HG02763 (cell line): ENCODE results near the gene SIMC1.
"Not testable (repeated sequence)": the region's sequence is repeated elsewhere in the genome, so short reads cannot be mapped to it uniquely, and the experiment has no call there.

Source experiments
- ATAC-seq: cut with Tn5 transposase; IDR thresholded peaks from one replicate; pipeline ENCODE4 v1.9.1; 2021; ENCODE audit warnings: mild to moderate bottlenecking, moderate library complexity; ENCODE audit not compliant: unreplicated experiment

The SIMC1 gene

DNA sequence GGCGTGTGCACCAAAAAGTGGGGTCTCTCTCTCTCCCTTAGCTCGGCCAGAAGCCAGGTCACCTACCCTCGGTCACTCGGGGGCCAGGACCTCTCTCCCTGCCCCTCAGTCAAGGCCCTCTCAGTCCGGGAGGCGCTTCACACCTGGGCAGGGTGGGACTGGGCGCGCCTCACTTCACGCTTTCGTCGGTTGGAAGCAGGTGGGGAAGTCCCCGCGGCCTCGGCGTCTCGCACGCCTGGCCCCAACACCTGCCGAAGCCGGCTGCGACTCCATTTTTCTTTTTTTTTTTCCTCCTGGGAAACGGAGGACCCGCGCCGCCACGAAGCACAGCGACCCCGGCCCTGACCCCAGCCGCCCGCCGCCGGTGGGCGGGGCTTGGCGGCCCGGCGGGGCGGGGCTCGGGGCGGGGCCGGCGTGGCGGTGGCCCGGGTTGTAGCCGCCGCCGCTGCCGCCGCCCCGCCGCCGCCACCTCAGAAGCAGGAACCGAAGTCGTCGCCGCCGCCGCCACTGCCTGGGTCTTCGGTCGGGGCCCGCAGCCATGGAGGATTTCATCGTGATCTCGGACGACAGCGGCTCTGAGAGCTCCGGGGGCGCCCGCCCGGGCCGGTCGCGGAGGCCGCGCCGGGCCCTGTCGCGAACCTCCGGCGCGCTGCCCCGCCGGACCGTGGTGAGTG, at the start of gene SIMC1:
Gene SIMC1 (plus strand): TSS at position 454 of the 674 bp plus-strand sequence. CDS start 85 bp downstream, at position 539.
- ATAC-seq: peak; percentile 65

DNA sequence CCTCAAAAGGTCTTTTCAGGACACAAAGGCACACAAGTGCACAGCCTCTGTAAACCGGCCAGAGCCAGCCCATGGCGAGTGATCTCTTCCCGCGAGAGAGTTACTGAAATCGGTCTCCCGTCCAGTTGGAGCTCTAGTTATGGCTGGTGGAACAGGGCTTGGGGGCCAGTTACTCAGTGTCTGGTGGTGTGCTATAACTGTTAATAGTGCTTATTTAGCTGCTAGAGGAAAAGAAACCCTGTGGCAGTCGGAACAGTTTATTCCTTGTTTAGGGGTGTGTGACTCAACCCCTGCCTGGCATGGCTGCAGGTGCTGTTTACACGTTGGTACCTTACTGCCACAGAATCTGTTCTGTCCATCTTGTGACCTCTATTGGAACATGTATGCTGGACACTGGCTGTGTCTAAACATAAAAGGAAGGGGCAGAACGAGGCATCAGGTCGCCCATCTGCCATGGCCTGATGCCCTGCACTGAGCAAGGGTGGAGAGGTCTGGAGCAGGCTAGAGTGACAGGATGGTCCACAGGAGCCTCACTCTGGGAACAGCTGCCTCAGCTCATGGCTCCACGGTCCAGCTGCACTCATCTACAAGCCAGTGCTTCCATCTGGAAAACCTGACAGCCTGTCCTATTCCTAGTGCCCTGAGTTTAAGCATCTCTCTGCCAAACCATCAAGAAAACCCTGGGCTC, 49.6 kb upstream of the SIMC1 start:
- ATAC-seq: no peak

DNA sequence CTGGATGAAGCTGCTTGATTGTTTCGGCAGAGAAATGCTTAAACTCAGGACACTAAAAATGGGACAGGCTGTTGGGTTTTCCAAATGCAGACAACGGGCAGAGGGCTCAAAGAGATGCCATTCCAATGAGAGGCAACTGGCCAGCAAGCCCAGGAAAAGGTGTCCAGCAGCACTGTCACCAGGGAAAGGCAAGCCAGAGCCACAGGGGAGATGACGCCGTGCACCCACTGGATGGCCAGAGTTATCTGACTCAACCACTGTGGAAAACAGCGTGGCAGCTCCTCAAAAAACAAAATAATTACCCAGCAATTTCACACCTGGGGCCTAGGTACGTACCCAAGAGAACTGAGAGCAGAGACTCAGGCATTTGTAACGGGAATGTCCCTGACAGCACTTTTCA, 48.4 kb upstream of the SIMC1 start:
- ATAC-seq: no peak

DNA sequence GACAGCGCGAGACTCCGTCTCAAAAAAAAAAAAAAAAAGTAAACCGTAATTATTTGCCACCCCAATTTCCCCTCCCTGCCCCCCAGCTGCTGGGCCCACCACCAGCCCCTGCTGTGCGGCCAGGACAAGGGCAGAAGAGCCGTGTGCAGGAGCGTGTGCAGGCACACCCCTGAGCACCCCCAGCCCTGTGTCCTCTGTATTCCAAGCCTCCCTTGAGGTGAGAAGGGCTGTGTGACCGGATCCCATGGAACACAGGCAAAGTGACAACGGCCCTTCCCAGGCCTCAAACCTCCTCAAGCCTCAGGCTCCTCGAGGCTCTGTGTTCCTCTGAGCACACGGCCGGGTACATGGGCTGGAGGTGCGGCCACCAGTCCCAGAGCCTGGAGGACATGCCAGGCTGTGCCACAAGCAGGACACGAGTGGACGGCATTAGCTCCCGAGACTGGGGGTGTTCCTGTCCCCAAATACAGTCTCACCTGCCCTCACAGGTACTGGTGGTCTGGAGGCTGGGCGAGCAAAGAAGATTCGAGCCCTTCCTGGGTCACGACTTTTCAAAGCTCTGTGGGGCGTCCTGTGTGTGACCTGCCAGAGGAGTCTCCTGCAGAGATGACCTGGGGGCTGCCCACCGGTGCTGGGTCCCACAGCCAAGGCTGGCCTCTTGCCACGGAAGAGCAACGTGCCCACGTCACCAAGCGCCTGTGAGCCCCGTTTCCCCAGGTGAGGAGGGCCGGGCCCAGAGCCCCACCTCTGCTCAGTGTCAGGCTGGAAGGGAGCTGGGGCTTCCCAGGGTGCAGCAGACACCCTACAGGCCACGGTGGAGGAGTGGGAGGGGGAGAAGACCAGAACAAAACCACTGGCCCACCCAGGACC, 47.1 kb upstream of the SIMC1 start:
- no peak for ATAC-seq

DNA sequence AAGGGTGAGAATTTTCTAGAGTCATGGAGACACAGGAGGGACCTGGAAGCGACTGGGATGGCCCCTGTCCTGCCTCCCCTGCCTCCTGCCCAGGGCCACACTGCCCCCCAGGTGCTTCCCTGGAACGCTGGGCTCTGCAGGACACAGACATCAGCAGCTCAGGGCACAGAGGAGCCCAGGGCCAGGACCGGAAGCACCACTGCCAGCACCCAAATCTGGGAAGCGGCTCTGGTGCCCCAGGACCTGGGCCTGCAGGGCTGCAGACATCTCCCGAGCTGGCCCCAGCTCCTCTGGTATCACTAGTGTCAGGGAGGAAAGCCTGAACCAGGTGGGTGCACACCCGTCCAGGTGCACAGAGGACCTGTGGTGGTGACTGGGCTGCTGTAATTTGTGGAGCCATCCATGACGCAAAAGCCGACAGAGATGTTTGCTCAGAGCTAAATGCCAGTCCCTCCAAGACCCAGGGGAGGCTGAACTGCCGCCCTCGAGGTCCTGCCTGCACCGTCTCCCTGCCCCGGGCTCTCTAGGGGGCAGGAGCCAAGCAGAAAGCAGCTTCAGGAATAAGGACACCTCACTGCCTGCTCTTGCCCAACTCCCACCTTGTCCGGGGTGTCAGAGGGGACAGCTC, 46.0 kb upstream of the SIMC1 start:
- ATAC-seq: no peak

- not testable (repeated sequence) for ATAC-seq
Observed at GRCh38 chr5:176192722-176193117, 45.5 kb upstream of the SIMC1 start.

- not testable (repeated sequence) for ATAC-seq
Observed at GRCh38 chr5:176193636-176194035, 44.6 kb upstream of the SIMC1 start.

- ATAC-seq: not testable (repeated sequence)
Observed at GRCh38 chr5:176194238-176195083, 43.8 kb upstream of the SIMC1 start.

DNA sequence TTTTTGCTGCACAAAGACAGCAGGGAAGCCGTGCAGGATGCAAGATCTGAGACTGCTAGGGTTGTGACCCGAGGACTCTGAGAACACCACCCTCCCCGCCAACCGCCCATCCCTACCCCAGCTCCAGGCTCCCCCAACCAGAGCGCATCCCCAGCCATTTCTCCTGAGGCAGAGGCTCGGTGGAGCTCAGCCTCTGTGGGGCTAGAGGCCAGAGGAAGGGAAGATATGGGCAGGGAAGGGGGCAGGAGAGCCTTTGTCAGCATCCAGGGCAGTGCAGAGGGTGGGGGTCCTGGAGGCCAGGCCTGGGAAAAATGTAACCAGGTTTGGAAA, 43.2 kb upstream of the SIMC1 start:
- not testable (repeated sequence) for ATAC-seq

- ATAC-seq: not testable (repeated sequence)
Observed at GRCh38 chr5:176195487-176196207, 42.6 kb upstream of the SIMC1 start.

- not testable (repeated sequence) for ATAC-seq
Observed at GRCh38 chr5:176196781-176197180, 41.4 kb upstream of the SIMC1 start.

GRCh38 chr5:176197234-176197858, 40.9 kb upstream of the SIMC1 start:
- ATAC-seq: not testable (repeated sequence)

GRCh38 chr5:176198299-176198698, 39.9 kb upstream of the SIMC1 start:
- not testable (repeated sequence) for ATAC-seq

GRCh38 chr5:176198991-176199733, 39.1 kb upstream of the SIMC1 start:
- ATAC-seq: not testable (repeated sequence)

- not testable (repeated sequence) for ATAC-seq
Observed at GRCh38 chr5:176199803-176200399, 38.3 kb upstream of the SIMC1 start.

DNA sequence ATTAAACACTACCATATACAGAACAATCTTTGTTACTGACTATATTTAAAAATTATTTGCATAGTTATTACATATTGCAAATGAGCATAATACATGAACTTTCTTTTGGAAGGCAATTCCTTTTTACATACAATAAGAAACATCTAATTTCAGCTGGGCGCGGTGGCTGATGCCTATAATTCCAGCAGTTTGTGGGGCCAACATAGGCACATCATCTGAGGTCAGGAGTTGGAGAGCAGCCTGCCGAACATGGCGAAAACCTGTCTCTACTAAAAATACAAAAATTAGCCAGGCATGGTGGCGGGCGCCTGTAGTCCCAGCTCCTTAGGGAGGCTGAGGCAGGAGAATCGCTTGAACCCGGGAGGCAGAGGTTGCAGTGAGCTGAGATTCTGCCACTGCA, 36.4 kb upstream of the SIMC1 start:
- ATAC-seq: no peak

- ATAC-seq: no peak
Observed at GRCh38 chr5:176203086-176203485, 35.1 kb upstream of the SIMC1 start.

DNA sequence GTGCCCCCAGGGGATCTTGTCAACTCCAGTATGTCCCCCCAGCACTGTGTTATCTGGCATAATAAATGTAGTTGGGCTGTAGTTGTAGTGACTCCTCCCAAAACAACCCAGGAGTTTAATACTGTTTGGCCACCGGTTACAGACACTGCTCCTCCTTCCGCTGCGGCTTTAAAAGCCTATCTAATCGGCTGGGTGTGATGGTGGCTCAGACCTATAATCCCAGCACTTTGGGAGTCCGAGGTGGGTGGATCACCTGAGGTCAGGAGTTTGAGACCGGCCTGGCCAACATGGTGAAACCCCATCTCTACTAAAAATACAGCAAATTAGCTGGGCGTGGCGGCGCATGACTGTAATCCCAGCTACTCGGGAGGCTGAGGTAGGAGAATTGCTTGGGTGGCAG, 34.7 kb upstream of the SIMC1 start:
- not testable (repeated sequence) for ATAC-seq
